Fibroblast of lung (primary cell): ENCODE data around the gene MBTD1. TPM values are rescaled to one million over a fixed set of nuclear protein-coding genes. Genes with fewer than 3 reads are reported as not detected.
A peak's percentile ranks its signal among the peaks of the same experiment; 100 is the strongest.

Source experiments
- DNase-seq, 2 donors: peaks; one replicate each; pipeline versions ENCODE4 v3.0.0 to v3.0.0-alpha.2; 2010; ENCODE audit warnings: low read depth in 2 of 2
- H2AFZ ChIP-seq: 2 replicates; pipeline ENCODE4 v1.5.1; 2012; ENCODE audit warnings: low read length, control low read depth, inconsistent platforms
- H3K27ac ChIP-seq: 2 replicates; pipeline ENCODE4 v1.5.1; 2011; ENCODE audit warnings: low read length, control low read depth; ENCODE audit not compliant: insufficient read depth
- H3K27me3 ChIP-seq: 2 replicates; pipeline ENCODE4 v1.5.1; 2011; ENCODE audit warnings: mild to moderate bottlenecking, low read length; ENCODE audit not compliant: control insufficient read depth, insufficient read depth
- H3K36me3 ChIP-seq: 2 replicates; pipeline ENCODE4 v1.5.1; 2011; ENCODE audit warnings: low read length; ENCODE audit not compliant: control insufficient read depth, insufficient read depth
- H3K4me1 ChIP-seq: 2 replicates; pipeline ENCODE4 v1.5.1; 2011; ENCODE audit warnings: low read length; ENCODE audit not compliant: control insufficient read depth, insufficient read depth; ENCODE audit errors: extremely low read depth
- H3K4me2 ChIP-seq: 2 replicates; pipeline ENCODE4 v1.5.1; 2011; ENCODE audit warnings: low read length, control low read depth; ENCODE audit not compliant: insufficient read depth; ENCODE audit errors: extremely low read depth
- H3K4me3 ChIP-seq, 4 experiments: fragments of 200-600 bp in 1 of 4; sonication (generic) in 1 of 4; replicated peaks in 1 of 4; 2 replicates each; pipeline ENCODE4 v1.5.1; 2011 to 2016; ENCODE audit warnings: low read length in 4 of 4, low read depth in 3 of 4, mild to moderate bottlenecking in 3 of 4, control low read depth in 2 of 4, inconsistent platforms in 1 of 4, mixed read lengths in 1 of 4; ENCODE audit not compliant: insufficient read depth in 1 of 4; ENCODE audit errors: control extremely low read depth in 1 of 4
- H3K79me2 ChIP-seq: 2 replicates; pipeline ENCODE4 v1.5.1; 2012; ENCODE audit warnings: mild to moderate bottlenecking, low read length, inconsistent platforms; ENCODE audit not compliant: control insufficient read depth, insufficient read depth
- H3K9ac ChIP-seq: 2 replicates; pipeline ENCODE4 v1.5.1; 2011; ENCODE audit warnings: mild to moderate bottlenecking, low read length, control low read depth; ENCODE audit not compliant: insufficient read depth
- H3K9me3 ChIP-seq: 2 replicates; pipeline ENCODE4 v1.5.1; 2012; ENCODE audit warnings: low read depth, low read length; ENCODE audit not compliant: control insufficient read depth, insufficient read depth
- H4K20me1 ChIP-seq: 2 replicates; pipeline ENCODE4 v1.5.1; 2011; ENCODE audit warnings: low read length; ENCODE audit not compliant: control insufficient read depth, insufficient read depth; ENCODE audit errors: extremely low read depth
- CTCF ChIP-seq, 2 donors: IDR thresholded peaks in 1 of 2; conservative IDR thresholded peaks in 1 of 2; 1 replicate in 1 of 2; 2 replicates in 1 of 2; pipeline ENCODE4 v1.5.1; 2011 to 2012; ENCODE audit warnings: low read length in 2 of 2, control low read depth in 1 of 2, inconsistent platforms in 1 of 2, low read depth in 1 of 2, mild to moderate bottlenecking in 1 of 2
- EZH2 ChIP-seq: IDR thresholded peaks from 2 replicates; pipeline ENCODE4 v1.5.1; 2012; ENCODE audit warnings: low read length, control low read depth, mild to moderate bottlenecking; ENCODE audit errors: missing control alignments
- polyA plus RNA-seq, 2 donors: library from polyadenylated mRNA; depleted of rRNA in 1 of 2; stranded (reverse) in 1 of 2; unstranded in 1 of 2; fragments of >200 nt; gene quantifications; 2 replicates each; pipeline ENCODE4 v1.2.1, GENCODE V29; 2011 to 2012; ENCODE audit warnings: missing spikeins in 1 of 2
- total RNA-seq: library from RNA; depleted of rRNA; stranded (reverse); fragments of >200 nt; gene quantifications from 2 replicates; pipeline ENCODE4 v1.2.1, GENCODE V29; 2014

The MBTD1 gene
- total and polyA plus RNA-seq, 2 donors (not counting 1 experiment from before 2014, with no cell fraction given), result 4.4 to 13.7 TPM

- Histone ChIP-seq H3K4me3 (no peak overlapping the region), H3K4me1 (peaks cover 3% of the 10 kb centered on the region), H2AFZ (no peak overlapping the region), H3K79me2 (peaks cover 49% of the 10 kb centered on the region), H3K27ac (no peak overlapping the region), H4K20me1 (peaks cover 2% of the 10 kb centered on the region), H3K9ac (no peak overlapping the region), H3K36me3 (no peaks in the 10 kb centered on the region), H3K4me2 (no peak overlapping the region), H3K27me3 (no peaks in the 10 kb centered on the region), H3K9me3 (no peaks in the 10 kb centered on the region)
- TF ChIP-seq CTCF (conservative IDR thresholded peaks at IDR 0.05 in 1 of 2, IDR thresholded peaks at IDR 0.05 in 1 of 2; ENCODE audit: low read depth in 1 of 2, low read length in 2 of 2) (no peak), EZH2 (no peak)
- DNase-seq, result peak in 1 of 2 donors; percentile 17
These were observed 3.2 kb upstream of the MBTD1 start for GRCh38 chr17:51263006-51263405.

GRCh38 chr17:51261024-51261963 is 1.4 kb upstream of the MBTD1 start:
- H3K4me1 ChIP-seq, result peaks cover 6% of the 10 kb centered on the region
- DNase-seq, result no peak
- H3K4me3 ChIP-seq, result peak overlapping the region; percentile 73 to 96 (median 88)
- H3K4me2 ChIP-seq, result peak overlapping the region; percentile 38
- no peaks in the 10 kb centered on the region for H3K9me3 ChIP-seq
- H3K27me3 ChIP-seq, result no peaks in the 10 kb centered on the region
- TF ChIP-seq EZH2, result no peak
- TF ChIP-seq CTCF (conservative IDR thresholded peaks at IDR 0.05 in 1 of 2, IDR thresholded peaks at IDR 0.05 in 1 of 2; ENCODE audit: low read depth in 1 of 2, low read length in 2 of 2), result no peak
- peak overlapping the region; percentile 56 for H2AFZ ChIP-seq
- H3K9ac ChIP-seq, result peak overlapping the region; percentile 98
- H3K36me3 ChIP-seq, result no peaks in the 10 kb centered on the region
- H4K20me1 ChIP-seq, result peaks cover 2% of the 10 kb centered on the region
- peaks cover 62% of the 10 kb centered on the region for H3K79me2 ChIP-seq
- peak overlapping the region; percentile 99 for H3K27ac ChIP-seq

GRCh38 chr17:51260237-51261023 is 581 bp upstream of the MBTD1 start, which contains the start of gene UTP18:
Gene UTP18, plus strand, starts transcription at chr17:51260546. Its CDS starts 39 bp downstream, at chr17:51260585.
- Histone ChIP-seq H3K36me3 (no peaks in the 10 kb centered on the region), H3K4me2 (peak within 1 kb of the TSS; percentile 100), H3K27me3 (no peaks in the 10 kb centered on the region), H2AFZ (peak within 1 kb of the TSS; percentile 97), H3K4me3 (peak within 1 kb of the TSS; percentile 73 to 96 (median 88)), H3K4me1 (peaks cover 6% of the 10 kb centered on the region), H4K20me1 (peaks cover 2% of the 10 kb centered on the region), H3K9ac (peak within 1 kb of the TSS; percentile 98), H3K79me2 (peaks cover 69% of the 10 kb centered on the region), H3K27ac (peak within 1 kb of the TSS; percentile 99), H3K9me3 (no peaks in the 10 kb centered on the region)
- DNase-seq, result peak; percentile 97 to 98
- TF ChIP-seq EZH2 (no peak), CTCF (conservative IDR thresholded peaks at IDR 0.05 in 1 of 2, IDR thresholded peaks at IDR 0.05 in 1 of 2; ENCODE audit: low read depth in 1 of 2, low read length in 2 of 2) (no peak)
